Hematopoietic multipotent progenitor cell (in vitro differentiated cells): ENCODE data around the gene MAK. TPM values are rescaled to one million over a fixed set of nuclear protein-coding genes. Genes with fewer than 3 reads are reported as not detected.
"Not testable (repeated sequence)": the region's sequence is repeated elsewhere in the genome, so short reads cannot be mapped to it uniquely, and the experiment has no call there.

ENCODE experiments used
- DNase-seq, 3 donors: peaks; one replicate each; pipeline ENCODE4 v3.0.0-alpha.2; 2011 to 2015; ENCODE audit warnings: low read depth in 2 of 3, low spot score in 2 of 3
- total RNA-seq: library from RNA; depleted of rRNA; stranded (reverse); fragments of >200 nt; gene quantifications from one replicate; pipeline ENCODE4 v1.2.3, GENCODE V29; 2012

The MAK gene
- total RNA-seq, 1 donor = 0.27 TPM

DNA sequence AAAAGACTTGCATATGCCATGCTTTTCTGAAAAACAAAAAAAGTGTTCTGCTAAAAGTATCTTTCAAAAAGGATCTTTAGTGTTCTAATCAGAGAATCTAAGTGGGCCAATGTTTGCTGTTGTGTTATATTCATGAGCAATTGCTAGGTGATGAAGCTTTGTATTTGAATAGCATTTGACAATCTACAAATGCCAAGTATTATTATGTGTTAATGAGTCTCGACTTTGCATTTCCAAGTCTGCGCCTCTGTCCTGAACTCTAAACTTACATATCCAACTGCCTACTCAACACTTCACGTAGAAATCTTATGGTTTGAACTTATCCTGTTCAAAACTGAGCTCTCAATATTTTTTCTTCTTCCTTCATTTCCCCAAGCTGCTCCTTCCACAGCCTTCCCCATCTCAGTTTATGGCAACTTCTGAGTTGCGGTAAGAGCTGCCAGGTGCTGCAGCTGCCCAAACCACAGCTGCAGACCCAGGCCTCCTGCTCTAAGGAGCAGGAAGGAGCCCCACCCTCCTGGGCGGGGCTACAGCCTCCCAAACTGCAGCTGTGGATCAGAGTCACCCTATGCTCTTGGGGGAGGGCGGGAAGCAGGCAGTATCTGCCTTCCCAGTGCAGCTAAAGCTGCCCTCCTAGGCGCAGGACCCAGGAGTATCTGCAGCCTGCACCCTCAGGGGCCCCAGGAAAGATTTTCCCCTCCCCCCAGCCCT is 16.7 kb upstream of the MAK start:
- DNase-seq = no peak

DNA sequence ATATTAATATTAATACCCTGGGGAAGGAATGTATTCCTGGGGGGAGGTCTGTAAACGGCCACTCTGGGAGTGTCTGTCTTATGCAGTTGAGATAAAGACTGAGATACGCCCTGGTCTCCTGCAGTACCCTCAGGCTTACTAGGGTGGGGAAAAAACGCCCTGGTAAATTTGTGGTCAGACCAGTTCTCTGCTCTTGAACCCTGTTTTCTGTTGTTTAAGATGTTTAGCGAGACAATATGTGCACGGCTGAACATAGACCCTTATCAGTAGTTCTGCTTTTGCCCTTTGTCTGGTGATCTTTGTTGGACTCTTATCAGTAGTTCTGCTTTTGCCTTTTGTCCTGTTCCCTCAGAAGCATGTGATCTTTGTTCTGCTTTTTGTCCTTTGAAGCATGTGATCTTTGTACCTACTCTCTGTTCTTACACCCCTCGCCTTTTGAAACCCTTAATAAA is 15.5 kb upstream of the MAK start:
- peak in 1 of 3 donors; percentile 44 for DNase-seq

DNA sequence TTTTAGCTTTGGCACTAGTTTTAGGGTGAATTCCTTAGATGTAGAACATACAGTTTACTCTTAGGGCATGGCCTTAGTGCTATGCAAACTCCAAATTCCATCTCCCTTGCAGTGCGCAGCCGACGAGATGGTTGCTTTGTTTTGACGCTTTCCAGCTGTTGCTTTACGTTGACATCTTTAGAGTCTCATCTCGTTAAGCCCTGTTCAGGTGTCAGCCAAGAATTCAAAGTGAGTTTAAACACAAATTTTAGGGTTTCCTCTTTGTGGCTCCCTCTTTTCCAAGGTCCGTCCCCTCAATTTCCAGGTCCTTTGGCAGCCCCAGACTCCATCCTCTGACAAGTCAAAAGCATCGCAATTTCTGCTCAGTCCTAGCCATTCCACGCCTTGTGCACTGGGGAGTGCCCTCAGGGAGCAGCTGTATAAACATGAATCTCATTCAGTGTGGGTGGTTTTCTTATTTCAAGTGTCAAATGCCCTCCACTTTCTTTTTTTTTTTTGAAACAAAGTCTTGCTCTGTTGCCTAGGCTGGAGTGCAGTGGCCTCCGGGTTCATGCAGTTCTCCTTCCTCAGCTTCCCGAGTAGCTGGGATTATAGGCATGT is 14.1 kb upstream of the MAK start:
- no peak for DNase-seq

DNA sequence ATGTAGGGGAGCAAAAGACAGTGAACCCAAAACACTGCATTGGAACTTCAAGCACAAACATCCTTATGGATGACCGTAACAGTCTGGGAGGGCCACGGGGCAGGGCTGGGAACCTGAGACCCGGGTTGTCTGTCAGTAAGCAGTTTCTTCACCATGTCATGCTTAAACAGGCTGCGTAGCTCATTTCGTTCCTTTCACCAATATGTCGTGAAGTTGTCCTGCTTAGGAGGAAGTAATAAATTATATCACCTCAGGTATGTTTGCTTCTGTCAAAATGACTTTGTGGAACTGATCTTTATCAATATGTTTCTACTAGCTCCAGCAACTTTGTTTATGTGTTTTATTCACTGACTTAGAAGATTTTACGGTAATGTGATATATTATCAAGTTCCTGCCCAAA is 12.4 kb upstream of the MAK start:
- DNase-seq = no peak

DNA sequence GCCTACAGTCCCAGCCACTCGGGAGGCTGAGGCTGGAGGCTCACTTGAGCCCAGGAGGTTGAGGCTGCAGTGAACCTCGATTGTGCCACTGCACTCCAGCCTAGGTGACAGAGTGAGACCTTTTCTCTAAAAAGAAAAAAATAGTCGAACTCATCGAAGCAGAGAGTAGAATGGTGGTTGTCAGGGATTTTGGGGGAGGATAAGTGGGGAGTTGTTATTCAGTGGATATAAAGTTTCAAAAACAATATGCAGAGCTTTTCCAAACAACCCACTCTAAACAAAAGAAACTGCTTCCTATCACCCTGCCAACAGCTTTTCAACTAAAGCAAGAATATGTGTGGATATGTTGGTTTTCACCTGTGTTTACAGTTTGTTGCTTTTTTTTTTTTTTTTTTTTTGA is 11.6 kb upstream of the MAK start:
- no peak for DNase-seq

DNA sequence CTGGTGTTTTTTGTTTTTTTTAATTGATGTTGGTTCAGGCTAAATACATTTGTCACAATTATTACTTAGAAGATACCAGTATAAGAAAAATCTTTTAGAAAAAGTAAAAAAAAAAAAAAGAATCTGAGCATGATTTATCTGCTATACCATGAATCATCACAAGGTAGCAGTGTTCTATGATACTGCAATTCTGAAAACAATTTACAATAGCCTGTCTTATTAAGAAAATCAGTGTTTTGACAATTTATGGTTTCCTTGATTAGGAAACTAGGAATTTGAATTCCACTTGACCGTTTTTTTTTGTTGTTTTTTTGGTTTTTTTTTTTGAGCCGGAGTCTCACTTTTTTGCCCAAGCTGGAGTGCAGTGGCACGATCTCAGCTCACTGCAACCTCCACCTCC is 9.3 kb upstream of the MAK start:
- peak in 2 of 3 donors; percentile 5 to 7 for DNase-seq

DNA sequence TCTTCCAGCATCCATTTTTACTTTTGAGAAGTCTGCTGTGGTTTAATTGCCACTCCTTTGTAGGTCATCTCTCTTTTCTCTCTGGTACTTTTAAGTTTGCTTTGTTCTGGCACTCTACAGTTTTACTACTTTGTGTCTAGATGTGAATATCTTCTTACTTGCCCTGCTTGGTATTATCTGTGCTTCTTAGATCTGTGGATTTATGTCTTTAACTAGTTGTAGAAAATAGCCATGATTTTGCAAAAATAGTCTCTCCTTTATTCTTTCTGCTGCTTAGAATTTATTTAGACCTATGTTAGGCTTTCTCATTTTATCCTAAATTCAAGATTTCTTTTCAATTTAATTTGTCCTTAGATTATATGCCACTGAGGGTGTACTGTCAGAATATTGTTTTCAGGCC is 5.2 kb upstream of the MAK start:
- no peak for DNase-seq

DNA sequence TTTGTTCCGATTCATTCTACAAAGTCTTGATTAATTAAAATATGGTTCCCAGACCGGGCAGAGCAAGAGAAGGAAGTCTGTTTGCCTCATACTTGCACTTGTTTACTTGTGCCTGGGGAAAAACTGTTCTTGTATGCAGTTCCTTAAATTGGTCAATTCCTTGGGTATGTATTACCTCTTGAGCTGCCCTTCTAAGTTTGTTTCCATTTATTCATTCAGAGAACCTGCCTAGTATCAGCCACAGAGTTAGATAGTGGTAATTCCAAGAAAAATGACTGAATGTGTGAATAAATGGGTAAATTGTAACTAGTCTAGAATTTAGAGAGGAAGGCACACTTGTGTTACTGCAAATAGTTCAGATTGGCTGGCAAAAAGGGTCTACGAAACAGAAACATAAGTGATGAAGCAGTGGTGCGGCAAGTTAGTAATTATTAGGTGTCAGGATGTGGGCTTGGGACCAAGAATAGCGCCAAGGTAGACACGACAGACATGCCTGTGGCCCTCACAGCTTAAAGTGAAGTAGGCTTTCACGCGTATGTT is 525 bp upstream of the MAK start:
- no peak for DNase-seq

DNA sequence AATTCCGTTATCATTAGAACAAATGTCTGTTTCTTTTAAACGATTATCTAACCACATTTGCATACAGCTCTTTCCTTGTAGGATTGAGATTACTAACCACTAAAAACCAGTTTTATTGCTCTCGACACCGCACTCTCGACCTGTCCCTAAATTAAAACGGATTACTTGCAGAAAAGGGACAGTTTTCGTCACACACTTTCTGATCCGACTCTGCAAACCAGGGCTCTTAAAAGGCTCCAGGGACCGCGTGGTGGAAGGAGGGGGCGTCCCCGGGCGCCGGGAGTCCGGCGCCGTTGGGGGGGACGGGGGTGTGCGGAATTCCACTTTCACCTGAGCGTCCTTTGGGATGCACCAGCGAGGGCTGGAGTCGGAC is 731 bp downstream of the MAK start:
- DNase-seq = peak in 2 of 3 donors; percentile 32 to 51

DNA sequence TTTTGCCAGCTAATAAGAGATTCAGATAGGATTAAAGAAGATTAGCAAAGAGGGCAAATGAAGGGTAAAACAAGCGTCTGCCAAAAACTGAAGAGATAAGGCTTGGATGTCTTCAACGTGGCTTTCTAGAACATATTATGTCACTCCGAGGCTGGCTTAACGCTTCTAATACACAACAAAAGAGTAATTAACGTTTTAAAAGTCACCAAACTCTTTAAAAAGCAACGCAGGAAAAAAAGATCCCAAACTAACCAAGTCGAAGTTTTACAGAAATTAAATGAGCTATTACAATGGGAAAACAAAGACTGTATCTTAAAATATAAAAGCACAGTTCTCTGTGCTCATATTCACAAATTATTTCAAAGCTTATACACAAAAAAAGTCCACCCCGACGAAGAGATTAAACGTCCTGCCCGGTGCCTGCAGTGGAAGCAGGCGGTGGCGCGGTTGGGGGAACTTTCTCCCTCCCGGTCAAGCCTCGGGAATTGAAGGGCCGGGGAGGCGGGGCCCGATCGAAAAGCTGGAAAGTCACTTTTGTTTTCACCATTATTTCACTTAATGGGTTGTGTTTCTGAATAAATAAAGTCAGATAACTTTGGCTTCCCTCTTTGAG is 1.2 kb downstream of the MAK start:
- DNase-seq = peak in 2 of 3 donors; percentile 26 to 38

DNA sequence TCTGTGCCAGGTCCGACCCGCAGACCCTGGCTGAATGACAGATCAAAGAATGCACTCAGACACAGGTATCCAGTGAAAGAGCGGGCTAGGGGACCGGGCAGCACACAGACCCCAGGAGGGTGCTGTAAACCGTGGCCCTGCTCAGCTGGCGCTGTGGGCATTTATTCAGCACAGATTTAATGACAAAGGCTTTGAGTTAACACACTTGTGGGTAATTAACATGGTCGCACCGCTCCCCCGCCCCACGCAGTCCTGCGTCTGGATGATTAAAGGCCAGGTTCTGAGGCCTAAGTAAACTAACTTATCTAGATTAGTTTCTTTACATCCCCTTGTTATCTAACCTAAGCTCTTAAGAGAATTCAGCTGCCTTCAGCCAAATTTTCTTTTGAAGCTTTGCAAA is 3.5 kb downstream of the MAK start:
- no peak for DNase-seq

DNA sequence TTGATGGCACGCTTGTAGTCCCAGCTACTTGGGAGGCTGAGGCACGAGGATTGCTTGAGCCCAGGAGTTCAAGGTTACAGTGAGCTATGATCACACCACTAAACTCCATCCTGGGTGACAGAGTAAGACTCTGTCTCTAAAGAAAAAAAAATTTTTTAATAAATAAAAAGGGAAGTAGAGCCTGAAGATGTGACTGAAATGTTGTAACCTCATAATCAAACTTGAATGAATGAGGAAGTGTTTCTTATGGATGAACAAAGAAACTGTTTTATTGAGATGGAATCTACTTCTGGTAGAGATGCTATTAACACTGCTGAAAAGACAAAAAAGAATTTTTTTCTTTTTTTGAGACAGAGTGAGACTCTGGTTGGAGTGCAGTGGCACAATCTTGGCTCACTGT is 6.7 kb downstream of the MAK start:
- DNase-seq = no peak

DNA sequence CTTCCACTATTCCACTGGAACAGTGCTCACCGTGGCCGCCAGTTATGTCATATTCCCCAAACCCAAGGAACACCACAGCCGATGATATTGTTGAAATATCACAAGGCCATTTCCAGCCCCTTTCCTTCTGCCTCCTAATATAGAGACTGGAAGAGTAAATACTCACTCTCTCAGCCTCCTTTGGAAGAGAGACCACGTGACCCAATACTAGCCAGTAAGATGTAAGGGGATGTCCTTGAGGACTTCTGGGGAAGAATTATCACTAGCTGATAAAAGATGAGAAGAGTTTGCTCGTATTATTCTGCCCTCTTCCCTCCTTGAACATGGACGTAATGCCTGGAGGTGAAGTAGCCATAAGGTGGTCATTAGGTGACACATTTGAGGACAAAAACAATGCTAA is 13.5 kb downstream of the MAK start:
- no peak for DNase-seq

DNA sequence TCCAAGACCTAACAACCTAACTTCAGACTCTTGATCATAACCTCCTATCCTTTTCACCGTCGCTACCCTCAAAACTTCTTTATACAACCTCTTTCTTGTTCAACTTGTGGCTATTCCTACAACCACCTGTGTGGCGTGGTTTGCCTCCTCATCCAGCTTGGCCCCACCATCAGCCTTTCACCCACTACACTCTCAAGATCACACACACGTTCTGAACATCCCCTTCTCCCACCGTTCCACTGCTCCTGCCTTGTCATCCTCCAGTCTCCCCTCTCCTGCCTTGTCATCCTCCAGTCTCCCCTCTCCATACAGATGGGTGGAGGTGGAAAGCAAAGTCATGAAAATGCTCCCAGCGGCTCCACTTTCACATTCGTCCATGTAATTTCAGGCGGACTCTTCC is 14.0 kb downstream of the MAK start:
- DNase-seq = no peak

DNA sequence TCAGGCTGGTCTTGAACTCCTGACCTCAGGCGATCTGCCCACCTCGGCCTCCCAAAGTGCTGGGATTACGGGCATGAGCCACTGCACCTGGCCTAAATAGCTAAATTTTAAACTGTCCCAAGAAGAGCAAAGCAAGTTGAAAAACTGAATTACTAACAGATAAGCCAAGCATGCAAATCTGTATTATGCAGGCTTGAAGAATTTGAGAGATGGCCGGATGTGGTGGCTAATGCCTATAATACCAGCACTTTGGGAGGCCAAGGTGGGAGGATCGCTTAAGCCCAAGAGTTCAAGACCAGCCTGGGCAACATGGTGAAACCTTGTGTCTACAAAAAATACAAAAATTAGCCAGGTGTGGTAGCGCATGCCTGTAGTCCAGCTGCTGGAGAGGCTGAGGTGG is 24.2 kb downstream of the MAK start:
- DNase-seq = not testable (repeated sequence)

DNA sequence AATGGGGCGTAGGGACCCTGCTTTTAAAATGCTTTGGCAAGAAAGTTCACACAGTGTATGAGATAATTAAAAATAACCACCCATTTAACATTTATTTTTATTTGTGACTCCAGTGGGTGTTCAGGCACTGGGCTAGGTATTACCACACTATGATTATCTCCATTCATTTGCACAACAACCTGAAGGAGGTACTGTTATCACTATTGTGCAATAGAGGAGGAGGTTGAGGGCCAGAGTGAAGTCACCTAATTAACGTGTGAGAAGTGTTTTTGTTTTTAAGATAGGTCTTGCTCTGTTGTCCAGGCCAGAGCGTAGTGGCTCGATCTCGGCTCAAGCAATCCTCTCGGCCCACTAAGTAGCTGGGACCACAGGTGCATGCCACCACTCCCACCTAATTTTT is 29.2 kb downstream of the MAK start:
- no peak for DNase-seq

DNA sequence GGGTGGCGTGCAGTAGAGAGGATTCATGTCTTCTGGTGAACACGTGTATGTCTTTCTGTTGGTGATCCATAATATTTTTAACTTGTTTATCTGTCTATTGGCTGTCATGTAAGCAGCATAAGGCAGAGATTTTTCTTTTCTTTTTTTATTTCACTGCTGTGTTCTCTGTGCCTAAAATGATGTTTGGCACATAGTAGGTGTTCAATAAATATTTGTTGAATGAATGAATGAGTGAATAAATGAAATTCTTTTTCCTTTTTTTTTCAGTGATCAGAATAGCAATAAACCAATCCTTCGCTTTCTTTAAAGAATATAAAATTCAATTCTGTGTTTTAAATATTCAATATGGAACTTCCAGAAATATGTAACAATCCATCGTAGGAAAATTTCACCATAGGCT is 30.0 kb downstream of the MAK start:
- no peak for DNase-seq

DNA sequence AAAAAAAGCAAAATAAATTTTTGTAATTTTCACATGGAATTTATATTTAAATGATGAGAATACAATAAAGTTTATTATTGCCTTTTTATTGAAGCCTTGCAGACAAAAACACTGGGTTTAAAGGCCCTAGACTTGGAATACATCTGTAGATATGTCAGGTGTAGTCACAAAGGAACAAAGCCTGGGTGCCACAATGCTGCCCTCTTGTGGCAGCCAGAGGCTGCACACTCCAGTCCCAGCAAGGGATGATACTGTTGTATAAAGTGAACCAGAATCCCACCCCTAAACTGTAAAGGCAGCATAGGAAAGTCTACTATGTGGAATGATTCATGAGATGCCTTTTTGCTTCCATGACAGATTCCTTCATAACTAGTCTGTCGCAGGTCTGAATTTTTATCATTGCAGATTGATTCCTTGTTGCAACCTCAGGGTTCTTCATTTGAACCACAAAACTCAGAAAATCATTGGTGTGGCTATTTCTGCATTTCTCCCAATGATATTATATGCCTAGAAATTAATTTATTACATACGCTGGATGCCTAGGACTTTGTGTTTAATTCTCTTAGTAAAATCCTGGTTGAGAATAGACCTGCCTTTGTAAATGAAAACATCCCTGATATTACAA is 37.0 kb downstream of the MAK start:
- peak; percentile 30 to 70 (median 53) for DNase-seq

DNA sequence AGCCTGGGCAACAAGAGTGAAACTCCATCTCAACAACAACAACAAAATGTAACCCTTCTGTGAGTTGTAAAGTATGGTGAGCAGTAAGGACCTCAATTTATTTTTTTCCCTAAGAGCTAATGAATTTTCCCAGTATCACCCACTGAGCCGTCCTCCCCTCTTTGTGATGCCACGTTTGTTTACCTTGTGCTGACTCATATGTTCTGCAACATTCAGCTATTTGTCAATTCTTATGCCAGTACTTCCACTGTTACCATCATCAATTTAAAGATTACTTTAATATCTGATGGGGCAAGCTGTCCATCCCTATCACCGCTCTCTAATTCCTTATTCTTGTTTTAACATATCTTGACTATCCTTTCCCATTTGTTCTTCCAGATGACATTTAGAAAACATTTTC is 37.5 kb downstream of the MAK start:
- DNase-seq = no peak

DNA sequence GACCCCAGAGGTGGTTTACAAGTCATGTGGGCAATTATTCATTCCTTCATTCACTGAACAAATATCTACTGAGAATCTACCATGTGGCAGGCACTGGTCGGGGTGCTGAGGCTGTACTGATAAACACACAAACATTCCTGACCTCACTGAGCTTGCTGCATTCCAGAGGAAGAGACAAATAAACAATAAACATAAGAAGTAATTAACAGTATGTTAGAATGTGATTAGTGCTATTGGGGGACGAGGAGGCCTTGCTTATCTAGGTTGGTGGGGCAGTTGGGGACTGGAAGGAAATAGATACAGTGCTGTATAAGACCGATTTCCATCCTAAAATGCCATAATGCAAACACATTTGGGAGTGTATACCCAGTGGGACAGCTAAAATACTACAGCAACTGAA is 44.1 kb downstream of the MAK start:
- peak in 2 of 3 donors; percentile 6 to 9 for DNase-seq

DNA sequence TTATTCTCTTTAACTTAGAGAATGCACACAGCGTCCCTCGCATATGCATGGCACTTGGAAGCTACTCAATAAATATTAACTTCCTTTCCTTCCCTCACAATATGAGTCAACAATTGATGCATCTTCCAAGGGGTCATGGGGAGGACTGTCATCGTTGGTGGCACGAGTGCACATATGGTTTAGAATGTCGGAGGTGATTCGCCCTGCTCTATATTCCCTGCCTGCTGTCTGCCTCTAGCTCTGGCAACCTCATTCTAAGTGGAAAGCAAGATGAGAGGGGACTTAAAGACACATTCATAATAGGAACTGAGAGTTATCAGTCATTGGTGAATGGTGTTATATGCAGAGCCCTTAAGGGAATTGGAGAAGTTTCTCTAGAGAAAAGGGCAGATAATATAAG is 44.6 kb downstream of the MAK start:
- DNase-seq = no peak

DNA sequence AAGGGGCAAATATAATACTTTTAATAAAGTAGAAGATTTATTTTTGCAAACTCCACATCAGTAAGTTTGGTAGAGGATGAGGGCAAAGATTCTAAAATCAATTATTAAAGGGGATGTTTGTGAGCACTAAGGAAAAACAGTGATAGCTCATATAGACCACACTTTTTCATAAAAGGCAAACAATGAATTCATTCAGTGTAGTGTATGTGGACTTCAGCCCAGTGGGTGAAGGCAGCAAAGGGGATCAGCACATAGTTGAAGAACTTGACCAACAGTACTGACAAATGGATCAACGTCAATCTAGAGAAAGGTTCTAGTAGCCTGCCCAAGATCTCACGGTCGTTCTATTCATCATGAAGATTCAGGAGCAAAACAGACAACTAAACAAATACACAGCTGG is 45.3 kb downstream of the MAK start:
- DNase-seq = no peak
